ENCODE results near the gene BCL11B. TPM values are rescaled to one million over a fixed set of nuclear protein-coding genes. Genes with fewer than 3 reads are reported as not detected.

BCL11B gene
- total RNA-seq, 1 experiment from 2014 or later, result 80.6 TPM

DNA sequence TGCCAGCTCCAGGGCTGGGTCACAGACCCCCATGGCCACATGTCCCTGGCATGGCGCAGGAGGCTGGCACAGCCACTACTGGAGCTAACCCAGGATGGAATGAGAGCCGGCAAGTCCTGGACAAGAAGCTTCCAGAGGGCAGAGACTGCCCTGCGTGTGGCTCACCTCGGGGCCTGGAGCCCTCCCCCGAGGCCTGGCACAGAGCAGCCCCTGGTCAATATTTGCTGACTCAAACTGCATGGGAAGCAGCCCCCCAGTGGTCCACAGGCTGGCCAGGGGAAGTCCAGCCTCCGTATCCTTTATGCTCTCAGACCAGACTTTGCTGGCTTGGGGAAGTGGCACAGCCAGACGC, 71.4 kb downstream of the BCL11B start:
- no TSS peak for BruUV-seq (replicated peaks)
- intact Hi-C loops (cut with micrococcal nuclease; ENCODE audit: unreplicated experiment), result no loop called here
- H3K4me1 ChIP-seq (ENCODE audit: insufficient read depth, low read length, poor library complexity, severe bottlenecking), result peaks cover 86% of the 10 kb centered on the region
- CTCF ChIA-PET, result no interaction called here
- peaks cover 48% of the 10 kb centered on the region for H3K36me3 ChIP-seq (ENCODE audit: insufficient read depth, low read length, poor library complexity, severe bottlenecking)
- no peaks in the 10 kb centered on the region for H3K9me3 ChIP-seq (ENCODE audit: low read depth, low read length, poor library complexity, severe bottlenecking)
- H3K27me3 ChIP-seq (replicated peaks; ENCODE audit: insufficient read depth, low read depth, low read length, poor library complexity), result no peaks in the 10 kb centered on the region
- peak overlapping the region; percentile 51 for H3K27ac ChIP-seq (ENCODE audit: low read depth, low read length, poor library complexity, severe bottlenecking)
- no peak overlapping the region for H3K4me3 ChIP-seq (ENCODE audit: low read depth, low read length, poor library complexity, severe bottlenecking)
- POLR2A ChIA-PET (ENCODE audit: low non-redundant PET), result no interaction called here
- DNase-seq (ENCODE audit: low spot score), result no peak
- no peak for TF ChIP-seq EZH2 (IDR thresholded peaks at IDR 0.05; ENCODE audit: borderline replicate concordance, low read depth, low read length, poor library complexity, severe bottlenecking)
- TF ChIP-seq, protein P1, sequence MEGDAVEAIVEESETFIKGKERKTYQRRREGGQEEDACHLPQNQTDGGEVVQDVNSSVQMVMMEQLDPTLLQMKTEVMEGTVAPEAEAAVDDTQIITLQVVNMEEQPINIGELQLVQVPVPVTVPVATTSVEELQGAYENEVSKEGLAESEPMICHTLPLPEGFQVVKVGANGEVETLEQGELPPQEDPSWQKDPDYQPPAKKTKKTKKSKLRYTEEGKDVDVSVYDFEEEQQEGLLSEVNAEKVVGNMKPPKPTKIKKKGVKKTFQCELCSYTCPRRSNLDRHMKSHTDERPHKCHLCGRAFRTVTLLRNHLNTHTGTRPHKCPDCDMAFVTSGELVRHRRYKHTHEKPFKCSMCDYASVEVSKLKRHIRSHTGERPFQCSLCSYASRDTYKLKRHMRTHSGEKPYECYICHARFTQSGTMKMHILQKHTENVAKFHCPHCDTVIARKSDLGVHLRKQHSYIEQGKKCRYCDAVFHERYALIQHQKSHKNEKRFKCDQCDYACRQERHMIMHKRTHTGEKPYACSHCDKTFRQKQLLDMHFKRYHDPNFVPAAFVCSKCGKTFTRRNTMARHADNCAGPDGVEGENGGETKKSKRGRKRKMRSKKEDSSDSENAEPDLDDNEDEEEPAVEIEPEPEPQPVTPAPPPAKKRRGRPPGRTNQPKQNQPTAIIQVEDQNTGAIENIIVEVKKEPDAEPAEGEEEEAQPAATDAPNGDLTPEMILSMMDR (conservative IDR thresholded peaks at IDR 0.05; ENCODE audit: low read depth, low read length), result no peak

GRCh38 chr14:99199846-99200653, 71.9 kb downstream of the BCL11B start:
- intact Hi-C loops (cut with micrococcal nuclease; ENCODE audit: unreplicated experiment), result loop anchor here (5.0 kb wide), 1 partner anchor 67 kb away; no protein-coding TSS in a partner anchor
- ChIA-PET CTCF (no interaction called here), POLR2A (ENCODE audit: low non-redundant PET) (interaction anchor here (0.6 kb wide), 1 partner anchor 52 kb away, joined by 3 read pairs; no protein-coding TSS in a partner anchor)
- Histone ChIP-seq H3K27me3 (replicated peaks; ENCODE audit: insufficient read depth, low read depth, low read length, poor library complexity) (no peaks in the 10 kb centered on the region), H3K4me3 (ENCODE audit: low read depth, low read length, poor library complexity, severe bottlenecking) (no peak overlapping the region), H3K9me3 (ENCODE audit: low read depth, low read length, poor library complexity, severe bottlenecking) (no peaks in the 10 kb centered on the region), H3K27ac (ENCODE audit: low read depth, low read length, poor library complexity, severe bottlenecking) (peak overlapping the region; percentile 51), H3K36me3 (ENCODE audit: insufficient read depth, low read length, poor library complexity, severe bottlenecking) (peaks cover 48% of the 10 kb centered on the region), H3K4me1 (ENCODE audit: insufficient read depth, low read length, poor library complexity, severe bottlenecking) (peaks cover 91% of the 10 kb centered on the region)
- BruUV-seq (replicated peaks), result no TSS peak
- peak; percentile 51 for DNase-seq (ENCODE audit: low spot score)
- no peak for TF ChIP-seq EZH2 (IDR thresholded peaks at IDR 0.05; ENCODE audit: borderline replicate concordance, low read depth, low read length, poor library complexity, severe bottlenecking)
- TF ChIP-seq, protein P1 (conservative IDR thresholded peaks at IDR 0.05; ENCODE audit: low read depth, low read length), result peak; percentile 24; the same call in 1 of the 2 replicates

DNA sequence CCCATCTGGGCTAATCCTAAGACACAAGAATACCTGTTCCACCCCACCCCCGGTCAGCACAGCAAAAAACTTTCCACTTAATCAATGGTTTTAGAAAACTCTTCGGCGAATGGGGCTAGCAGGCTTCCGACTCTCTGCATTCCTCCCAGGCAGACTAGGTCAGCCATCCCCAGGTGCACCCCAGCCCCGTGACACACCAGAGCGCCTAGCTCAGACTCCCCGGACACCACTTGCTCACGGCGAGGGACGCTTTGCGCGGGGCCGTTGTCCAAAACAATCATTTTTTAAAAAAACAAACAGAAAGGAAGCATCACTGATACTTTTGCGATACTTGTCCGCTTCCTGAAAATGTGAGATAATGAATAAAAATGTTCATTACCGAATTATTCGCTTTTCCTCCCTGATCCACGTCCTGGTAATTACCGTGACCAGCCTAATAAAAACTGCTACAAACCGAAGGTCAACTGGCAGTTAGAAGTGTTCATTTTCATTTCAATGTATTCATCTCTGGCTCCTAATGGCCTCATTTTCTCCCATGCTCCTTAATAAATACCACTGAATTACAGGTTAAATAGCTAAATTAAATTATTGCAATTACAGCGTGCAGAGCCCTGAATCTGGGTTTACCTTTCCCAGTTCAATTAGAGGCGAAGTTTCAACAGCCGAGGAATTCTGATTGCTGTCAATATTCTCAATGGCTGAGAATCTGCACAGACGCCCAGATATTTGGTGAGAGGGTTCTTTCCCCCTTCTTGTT, 73.1 kb downstream of the BCL11B start:
- H3K36me3 ChIP-seq (ENCODE audit: insufficient read depth, low read length, poor library complexity, severe bottlenecking), result peaks cover 48% of the 10 kb centered on the region
- peak overlapping the region; percentile 51 for H3K27ac ChIP-seq (ENCODE audit: low read depth, low read length, poor library complexity, severe bottlenecking)
- intact Hi-C loops (cut with micrococcal nuclease; ENCODE audit: unreplicated experiment), result loop anchor here (5.0 kb wide), 1 partner anchor 68 kb away; no protein-coding TSS in a partner anchor
- no TSS peak for BruUV-seq (replicated peaks)
- H3K27me3 ChIP-seq (replicated peaks; ENCODE audit: insufficient read depth, low read depth, low read length, poor library complexity), result no peaks in the 10 kb centered on the region
- ChIA-PET CTCF (interaction anchor here (0.9 kb wide), 1 partner anchor 1937 kb away, joined by 5 read pairs; no protein-coding TSS in a partner anchor), POLR2A (ENCODE audit: low non-redundant PET) (no interaction called here)
- no peak for TF ChIP-seq EZH2 (IDR thresholded peaks at IDR 0.05; ENCODE audit: borderline replicate concordance, low read depth, low read length, poor library complexity, severe bottlenecking)
- TF ChIP-seq, protein P1 (conservative IDR thresholded peaks at IDR 0.05; ENCODE audit: low read depth, low read length), result no peak
- peaks cover 96% of the 10 kb centered on the region for H3K4me1 ChIP-seq (ENCODE audit: insufficient read depth, low read length, poor library complexity, severe bottlenecking)
- no peaks in the 10 kb centered on the region for H3K9me3 ChIP-seq (ENCODE audit: low read depth, low read length, poor library complexity, severe bottlenecking)
- no peak overlapping the region for H3K4me3 ChIP-seq (ENCODE audit: low read depth, low read length, poor library complexity, severe bottlenecking)
- DNase-seq (ENCODE audit: low spot score), result no peak

Measured in A673 (cell line).